Measurements from ENCODE around the gene ARHGAP40. TPM values are rescaled to one million over a fixed set of nuclear protein-coding genes. Genes with fewer than 3 reads are reported as not detected.

The ARHGAP40 gene
- total RNA-seq, 1 experiment from 2014 or later = 0.18 TPM

DNA sequence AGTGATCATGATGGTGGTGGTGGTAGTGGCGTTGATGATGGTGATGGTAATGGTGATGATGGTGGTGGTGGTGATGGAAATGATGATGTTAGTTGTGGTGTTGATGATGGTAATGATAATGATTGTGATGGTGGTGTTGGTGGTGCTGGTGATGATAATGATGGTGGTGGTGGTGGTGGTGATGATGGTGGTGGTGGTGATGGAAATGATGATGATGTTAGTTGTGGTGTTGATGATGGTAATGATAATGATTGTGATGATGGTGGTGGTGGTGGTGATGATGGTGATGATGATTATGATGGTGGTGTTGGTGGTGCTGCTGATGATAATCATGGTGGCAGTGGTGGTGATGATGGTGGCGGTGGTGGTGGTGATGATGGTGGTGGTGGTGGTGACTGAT, 51.4 kb downstream of the ARHGAP40 start:
- ATAC-seq = no peak

GRCh38 chr20:38657390-38657789, 55.8 kb downstream of the ARHGAP40 start:
- Histone ChIP-seq H3K9me3 (ENCODE audit: control insufficient read depth, insufficient read depth, low read depth, low read length) (no peaks in the 10 kb centered on the region), H3K4me1 (ENCODE audit: control insufficient read depth, insufficient read depth, low read length) (no peaks in the 10 kb centered on the region), H3K36me3 (ENCODE audit: control insufficient read depth, insufficient read depth, low read length) (no peaks in the 10 kb centered on the region), H3K27me3 (ENCODE audit: control insufficient read depth, insufficient read depth, low read length) (peaks cover under 1% of the 10 kb centered on the region), H3K4me3 (ENCODE audit: low read depth in 2 of 2, low read length in 2 of 2) (no peak overlapping the region), H3K27ac (ENCODE audit: low read length) (no peak overlapping the region)
- no TSS peak for BruUV-seq (replicated peaks)
- in situ Hi-C loops (cut with HindIII; ENCODE audit: low pct_unique_long_range_greater_than_20kb, low sequenced_read_pairs) (no loop called here), intact Hi-C loops (cut with micrococcal nuclease; ENCODE audit: unreplicated experiment) (no loop called here)
- ChIA-PET POLR2A (no interaction called here), CTCF (interaction anchor here (0.6 to 0.7 kb wide), 2 partner anchors 33 to 142 kb away, joined by 3 to 6 read pairs; no protein-coding TSS in a partner anchor)
- DNase-seq (ENCODE audit: low read depth, low spot score) (no peak), ATAC-seq (no peak)
- TF ChIP-seq POLR2AphosphoS5 (IDR thresholded peaks at IDR 0.05; ENCODE audit: low read depth, low read length) (no peak), TCF7L2 (IDR thresholded peaks at IDR 0.05; ENCODE audit: low read depth, low read length) (no peak), REST (IDR thresholded peaks at IDR 0.05; ENCODE audit: insufficient read depth in 1 of 2, low read depth in 2 of 2, low read length in 1 of 2) (no peak), SIN3A (IDR thresholded peaks at IDR 0.05; ENCODE audit: borderline replicate concordance, insufficient read depth, low read depth, low read length) (no peak)
- TF ChIP-seq, protein P1, sequence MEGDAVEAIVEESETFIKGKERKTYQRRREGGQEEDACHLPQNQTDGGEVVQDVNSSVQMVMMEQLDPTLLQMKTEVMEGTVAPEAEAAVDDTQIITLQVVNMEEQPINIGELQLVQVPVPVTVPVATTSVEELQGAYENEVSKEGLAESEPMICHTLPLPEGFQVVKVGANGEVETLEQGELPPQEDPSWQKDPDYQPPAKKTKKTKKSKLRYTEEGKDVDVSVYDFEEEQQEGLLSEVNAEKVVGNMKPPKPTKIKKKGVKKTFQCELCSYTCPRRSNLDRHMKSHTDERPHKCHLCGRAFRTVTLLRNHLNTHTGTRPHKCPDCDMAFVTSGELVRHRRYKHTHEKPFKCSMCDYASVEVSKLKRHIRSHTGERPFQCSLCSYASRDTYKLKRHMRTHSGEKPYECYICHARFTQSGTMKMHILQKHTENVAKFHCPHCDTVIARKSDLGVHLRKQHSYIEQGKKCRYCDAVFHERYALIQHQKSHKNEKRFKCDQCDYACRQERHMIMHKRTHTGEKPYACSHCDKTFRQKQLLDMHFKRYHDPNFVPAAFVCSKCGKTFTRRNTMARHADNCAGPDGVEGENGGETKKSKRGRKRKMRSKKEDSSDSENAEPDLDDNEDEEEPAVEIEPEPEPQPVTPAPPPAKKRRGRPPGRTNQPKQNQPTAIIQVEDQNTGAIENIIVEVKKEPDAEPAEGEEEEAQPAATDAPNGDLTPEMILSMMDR (IDR thresholded peaks at IDR 0.05) = no peak

More for the DNA sequence above, 51.4 kb downstream of the ARHGAP40 start:
- TF ChIP-seq, protein P1 (IDR thresholded peaks at IDR 0.05) = no peak
- TF ChIP-seq TCF7L2 (IDR thresholded peaks at IDR 0.05; ENCODE audit: low read depth, low read length) = no peak
- TF ChIP-seq REST (IDR thresholded peaks at IDR 0.05; ENCODE audit: insufficient read depth in 1 of 2, low read depth in 2 of 2, low read length in 1 of 2) = no peak
- TF ChIP-seq POLR2AphosphoS5 (IDR thresholded peaks at IDR 0.05; ENCODE audit: low read depth, low read length) = no peak
- TF ChIP-seq SIN3A (IDR thresholded peaks at IDR 0.05; ENCODE audit: borderline replicate concordance, insufficient read depth, low read depth, low read length) = no peak
- no peak overlapping the region for H3K27ac ChIP-seq (ENCODE audit: low read length)
- intact Hi-C loops (cut with micrococcal nuclease; ENCODE audit: unreplicated experiment) (no loop called here), in situ Hi-C loops (cut with HindIII; ENCODE audit: low pct_unique_long_range_greater_than_20kb, low sequenced_read_pairs) (no loop called here)
- no peaks in the 10 kb centered on the region for H3K9me3 ChIP-seq (ENCODE audit: control insufficient read depth, insufficient read depth, low read depth, low read length)
- peaks cover 6% of the 10 kb centered on the region for H3K27me3 ChIP-seq (ENCODE audit: control insufficient read depth, insufficient read depth, low read length)
- no peak for DNase-seq (ENCODE audit: low read depth, low spot score)
- no TSS peak for BruUV-seq (replicated peaks)
- no peak overlapping the region for H3K4me3 ChIP-seq (ENCODE audit: low read depth in 2 of 2, low read length in 2 of 2)
- ChIA-PET POLR2A (no interaction called here), CTCF (interaction anchor here (0.6 kb wide), 1 partner anchor 49 kb away, joined by 3 read pairs; no protein-coding TSS in a partner anchor)
- H3K4me1 ChIP-seq (ENCODE audit: control insufficient read depth, insufficient read depth, low read length) = no peaks in the 10 kb centered on the region
- H3K36me3 ChIP-seq (ENCODE audit: control insufficient read depth, insufficient read depth, low read length) = no peaks in the 10 kb centered on the region
